Measurements from ENCODE around the gene CDK17.
"Not testable (repeated sequence)": the region's sequence is repeated elsewhere in the genome, so short reads cannot be mapped to it uniquely, and the experiment has no call there.

The CDK17 gene

GRCh38 chr12:96352161-96352835, 47.9 kb downstream of the CDK17 start:
- no peak for FAIRE-seq

GRCh38 chr12:96350982-96351381, 49.3 kb downstream of the CDK17 start:
- FAIRE-seq: no peak

- no peak for FAIRE-seq
These were observed 53.0 kb downstream of the CDK17 start for GRCh38 chr12:96347130-96347699.

GRCh38 chr12:96346716-96347115, 53.5 kb downstream of the CDK17 start:
- not testable (repeated sequence) for FAIRE-seq

GRCh38 chr12:96344124-96344695, 56.0 kb downstream of the CDK17 start:
- FAIRE-seq: no peak

GRCh38 chr12:96343347-96343954, 56.8 kb downstream of the CDK17 start:
- FAIRE-seq: no peak

- not testable (repeated sequence) for FAIRE-seq
These were observed 60.6 kb downstream of the CDK17 start for GRCh38 chr12:96339666-96340065.

GRCh38 chr12:96338852-96339471, 61.3 kb downstream of the CDK17 start:
- FAIRE-seq: no peak

GRCh38 chr12:96337953-96338352, 62.3 kb downstream of the CDK17 start:
- no peak for FAIRE-seq

- no peak for FAIRE-seq
These were observed 63.8 kb downstream of the CDK17 start for GRCh38 chr12:96336489-96336888.

- no peak for FAIRE-seq
These were observed 65.0 kb downstream of the CDK17 start for GRCh38 chr12:96335270-96335669.

- FAIRE-seq: no peak
These were observed 65.7 kb downstream of the CDK17 start for GRCh38 chr12:96334502-96334901.

GRCh38 chr12:96329545-96329944, 70.7 kb downstream of the CDK17 start:
- FAIRE-seq: no peak

- FAIRE-seq: no peak
These were observed 71.2 kb downstream of the CDK17 start for GRCh38 chr12:96329018-96329417.

- FAIRE-seq: no peak
These were observed 72.3 kb downstream of the CDK17 start for GRCh38 chr12:96327889-96328288.

GRCh38 chr12:96327346-96327745, 72.9 kb downstream of the CDK17 start:
- FAIRE-seq: no peak

GRCh38 chr12:96326628-96327227, 73.5 kb downstream of the CDK17 start:
- FAIRE-seq: no peak

- no peak for FAIRE-seq
These were observed 76.3 kb downstream of the CDK17 start for GRCh38 chr12:96323906-96324305.

- FAIRE-seq: no peak
These were observed 77.5 kb downstream of the CDK17 start for GRCh38 chr12:96322720-96323119.

GRCh38 chr12:96321941-96322340, 78.3 kb downstream of the CDK17 start:
- FAIRE-seq: no peak

GRCh38 chr12:96317801-96318200, 82.4 kb downstream of the CDK17 start:
- not testable (repeated sequence) for FAIRE-seq

GRCh38 chr12:96315741-96316481, 84.3 kb downstream of the CDK17 start:
- not testable (repeated sequence) for FAIRE-seq

Data from TTC549 (cell line).